C4-2B (cell line): ENCODE results near the gene DNAH7.

Experiments used
- CTCF ChIP-seq: fragments of 450-650 bp; conservative IDR thresholded peaks from 2 replicates; pipeline ENCODE4 v1.5.1; 2017; ENCODE audit warnings: mild to moderate bottlenecking
- ZFX ChIP-seq: fragments of 450-650 bp; IDR thresholded peaks from 2 replicates; pipeline ENCODE4 v1.6.1; 2017

GRCh38 chr2:195998070-195998469 lies 70.6 kb downstream of the DNAH7 start:
- no peak for TF ChIP-seq CTCF
- TF ChIP-seq ZFX: no peak
